Measurements from ENCODE around the gene NOSIP.
A peak's percentile ranks its signal among the peaks of the same experiment; 100 is the strongest.

NOSIP gene

DNA sequence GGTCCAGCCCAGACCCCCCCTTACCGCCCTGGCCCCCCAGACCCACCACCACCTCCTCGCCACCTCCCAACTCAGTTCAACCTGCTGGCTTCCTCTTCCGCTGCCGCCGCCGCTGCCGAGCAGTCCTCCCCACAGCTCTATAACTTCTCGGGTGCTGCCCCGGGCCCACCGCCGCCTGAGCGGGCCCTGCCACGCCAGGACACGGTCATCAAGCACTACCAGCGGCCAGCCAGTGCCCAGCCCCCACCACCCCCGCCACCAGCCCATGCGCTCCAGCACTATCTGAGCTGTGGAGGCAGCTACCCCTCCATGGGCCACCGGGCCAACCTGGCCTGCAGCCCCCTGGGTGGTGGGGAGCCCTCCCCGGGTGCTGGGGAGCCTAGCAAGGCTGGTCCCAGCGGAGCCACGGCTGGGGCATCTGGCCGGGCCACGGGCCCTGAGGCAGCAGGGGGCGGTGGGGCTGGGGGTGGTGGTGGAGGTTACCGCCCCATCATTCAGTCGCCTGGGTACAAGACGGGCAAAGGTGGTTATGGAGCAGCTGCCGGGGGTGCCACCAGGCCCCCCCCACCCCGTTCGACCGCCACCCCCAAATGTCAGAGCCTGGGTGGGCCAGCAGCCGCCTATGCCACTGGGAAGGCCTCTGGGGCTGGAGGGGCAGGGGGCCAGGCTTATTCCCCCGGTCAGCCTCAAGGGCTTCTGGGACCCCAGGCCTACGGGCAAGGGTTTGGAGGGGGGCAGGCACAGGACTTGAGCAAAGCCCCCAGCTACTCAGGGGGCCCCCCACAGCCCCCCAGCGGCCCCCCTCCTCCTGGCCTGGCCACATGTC lies 14.8 kb upstream of the NOSIP start:
- no peak for DNase-seq

GRCh38 chr19:49594157-49594992 lies 14.0 kb upstream of the NOSIP start:
- DNase-seq, result no peak

- DNase-seq, result peak; percentile 76
These were observed 13.1 kb upstream of the NOSIP start for GRCh38 chr19:49593233-49594113.

- no peak for DNase-seq
These were observed 12.3 kb upstream of the NOSIP start for GRCh38 chr19:49592486-49593232.

- no peak for DNase-seq
These were observed 11.6 kb upstream of the NOSIP start for GRCh38 chr19:49591731-49592485.

- no peak for DNase-seq
These were observed 10.8 kb upstream of the NOSIP start, which contains the start of gene PRR12 for GRCh38 chr19:49590971-49591730. Gene PRR12, plus strand, starts transcription at chr19:49591182. Its CDS starts 473 bp downstream, at chr19:49591655.

- DNase-seq, result peak; percentile 82
These were observed 10.0 kb upstream of the NOSIP start for GRCh38 chr19:49590071-49590970.

DNA sequence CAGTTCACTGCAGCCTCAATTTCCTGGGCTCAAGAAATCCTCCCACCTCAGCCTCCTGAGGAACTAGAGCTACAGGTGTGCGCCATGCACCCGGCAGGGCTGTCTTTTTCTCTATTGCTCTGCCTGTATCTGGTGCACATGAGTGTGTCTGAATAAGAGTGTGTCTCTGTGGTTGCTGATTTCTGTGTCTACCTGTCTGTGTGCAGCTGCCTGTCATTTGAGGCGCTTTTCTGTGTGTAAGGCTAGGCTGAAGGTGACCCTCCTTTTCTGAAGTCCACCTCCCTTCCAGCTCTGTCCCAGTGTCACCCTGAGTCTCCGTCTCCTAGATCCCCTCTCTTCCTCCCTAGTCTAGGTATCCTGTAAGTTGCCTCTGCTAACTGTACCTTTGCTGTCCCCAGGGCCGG lies 9.1 kb upstream of the NOSIP start:
- DNase-seq, result no peak

GRCh38 chr19:49588365-49589122 lies 8.2 kb upstream of the NOSIP start:
- DNase-seq, result no peak

DNA sequence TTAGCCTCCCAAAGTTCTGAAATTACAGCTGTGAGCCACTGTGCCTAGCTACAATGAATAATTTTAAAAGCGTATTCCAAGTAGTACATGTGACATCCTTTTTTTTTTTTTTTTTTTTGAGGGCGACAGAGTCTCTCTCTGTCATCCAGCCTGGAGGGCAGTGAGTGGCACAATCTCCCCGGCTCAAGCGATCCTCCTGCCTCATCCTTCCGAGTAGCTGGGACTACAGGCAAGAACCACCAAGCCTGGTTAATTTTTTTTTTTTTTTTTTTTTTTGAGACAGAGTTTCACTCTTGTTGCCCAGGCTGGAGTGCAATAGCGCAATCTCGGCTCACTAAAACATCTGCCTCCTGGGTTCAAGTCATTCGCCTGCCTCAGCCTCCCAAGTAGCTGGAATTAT lies 6.9 kb upstream of the NOSIP start:
- no peak for DNase-seq

DNA sequence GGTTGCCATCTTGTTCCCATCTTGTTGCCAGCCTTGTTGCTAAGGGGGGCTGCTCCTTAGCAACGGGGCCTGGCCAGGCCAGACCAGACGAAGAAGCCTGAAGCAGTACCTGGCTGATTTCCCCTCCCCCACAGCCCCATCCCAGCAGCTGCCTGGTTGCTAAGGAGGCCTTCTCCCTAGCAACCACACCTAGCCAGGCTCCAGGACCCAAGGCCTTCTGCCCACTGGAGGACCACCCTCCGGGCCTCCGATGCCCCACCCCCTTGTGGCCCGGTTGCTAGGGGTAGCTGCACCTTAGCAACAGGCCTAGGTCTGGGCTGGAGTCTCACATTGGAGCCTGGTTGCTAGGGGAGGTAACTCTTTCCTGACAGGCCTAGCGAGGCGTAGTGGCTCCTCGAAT lies 4.7 kb upstream of the NOSIP start:
- DNase-seq, result no peak

GRCh38 chr19:49583239-49583638 lies 2.9 kb upstream of the NOSIP start:
- DNase-seq, result no peak

- DNase-seq, result no peak
These were observed 702 bp upstream of the NOSIP start, which contains the start of gene PRRG2 for GRCh38 chr19:49581007-49581508. Gene PRRG2, plus strand, starts transcription at chr19:49581316. Its CDS starts 1,904 bp downstream, at chr19:49583220.

DNA sequence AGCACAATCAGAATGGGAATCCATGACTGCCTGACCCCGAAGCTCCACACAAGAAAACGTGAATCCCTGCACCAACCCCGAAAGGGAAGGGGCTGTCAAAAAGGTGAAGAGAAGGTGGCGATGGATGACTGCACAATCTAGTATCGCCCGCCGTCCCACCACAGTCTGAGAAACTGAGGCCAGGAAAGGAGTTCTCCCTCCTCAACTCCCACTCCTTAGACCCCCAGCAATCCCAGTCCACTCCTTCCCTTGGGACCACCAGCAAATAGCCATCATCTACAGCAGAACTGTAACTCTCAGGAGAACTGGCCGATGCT lies 451 bp downstream of the NOSIP start:
- DNase-seq, result no peak

DNA sequence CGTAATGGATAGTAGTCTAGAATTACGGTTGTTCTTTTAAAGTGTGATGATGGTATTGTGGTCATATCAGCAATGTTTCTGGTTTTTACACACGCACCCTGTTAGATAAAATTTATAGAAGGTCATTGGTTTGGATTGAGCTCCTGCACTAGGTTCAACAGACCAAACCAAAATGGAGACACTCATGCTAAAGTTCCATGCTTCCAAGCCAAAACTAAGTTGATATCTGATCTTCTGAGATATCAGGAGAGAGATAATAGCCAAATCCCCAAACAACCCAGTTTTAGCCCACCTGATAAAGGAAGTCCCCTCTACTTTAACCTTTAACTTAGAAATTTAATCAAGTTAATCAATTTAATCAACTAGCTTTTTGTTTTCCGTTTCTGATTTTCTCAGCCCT lies 1.2 kb downstream of the NOSIP start:
- DNase-seq, result no peak

DNA sequence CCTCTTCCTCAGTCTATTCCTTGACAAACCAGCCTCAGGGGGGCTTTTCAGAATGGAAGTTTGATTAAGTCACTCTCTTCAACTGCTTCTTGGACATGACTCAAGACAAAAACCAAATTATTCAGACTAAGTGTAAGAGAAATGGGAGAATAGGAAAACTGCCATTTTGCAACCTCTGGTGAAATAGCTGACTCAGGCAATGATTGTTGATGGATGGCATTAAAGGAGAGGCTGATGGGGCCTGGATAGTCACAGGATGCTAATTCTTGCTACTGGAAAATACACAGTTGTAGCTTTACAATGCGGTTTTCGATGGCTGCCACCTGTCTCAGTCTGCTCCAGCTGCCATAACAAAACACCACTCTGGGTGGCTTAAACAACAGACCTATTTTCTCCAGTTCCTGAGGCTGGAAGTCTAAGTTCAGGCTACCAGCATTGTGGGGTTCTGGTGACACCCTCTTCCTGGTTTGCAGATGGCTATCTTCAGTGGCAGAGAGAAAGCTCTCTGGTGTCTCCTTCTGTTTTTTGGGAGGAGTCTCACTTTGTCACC lies 6.1 kb downstream of the NOSIP start:
- DNase-seq, result no peak

DNA sequence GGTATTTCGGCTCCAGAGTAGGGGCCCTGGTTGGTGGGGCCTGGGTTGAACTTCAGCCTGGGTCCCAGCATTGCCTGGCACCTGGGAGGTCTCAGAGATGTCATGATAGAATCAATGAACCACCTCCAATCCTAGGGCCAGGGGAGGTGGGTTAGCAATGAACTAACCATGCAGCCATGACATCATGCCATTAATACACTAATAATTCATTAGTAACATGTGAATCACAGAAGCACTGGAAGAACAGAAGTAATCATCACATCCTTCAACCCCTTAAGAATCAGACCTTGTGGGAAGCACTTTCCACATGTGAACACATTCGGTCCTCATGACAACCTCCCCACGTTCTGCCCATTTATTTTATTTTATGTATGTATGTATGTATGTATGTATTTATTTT lies 6.9 kb downstream of the NOSIP start:
- no peak for DNase-seq

- no peak for DNase-seq
These were observed 7.3 kb downstream of the NOSIP start for GRCh38 chr19:49573009-49573408.

Measured in amniotic stem cell (primary cell).